HG03025 (cell line): Measurements from ENCODE around the gene ITGAL.
"Not testable (repeated sequence)": the region's sequence is repeated elsewhere in the genome, so short reads cannot be mapped to it uniquely, and the experiment has no call there.

Experiments used
- ATAC-seq: cut with Tn5 transposase; IDR thresholded peaks from one replicate; pipeline ENCODE4 v1.9.1; 2021; ENCODE audit warnings: mild to moderate bottlenecking, moderate library complexity; ENCODE audit not compliant: unreplicated experiment, low FRiP score

The ITGAL gene

GRCh38 chr16:30457256-30457655, 15.3 kb upstream of the ITGAL start:
- ATAC-seq, result no peak

- no peak for ATAC-seq
Observed at GRCh38 chr16:30457743-30458560, 14.6 kb upstream of the ITGAL start.

- ATAC-seq, result peak; percentile 55
Observed at GRCh38 chr16:30458561-30459394, 13.8 kb upstream of the ITGAL start.

DNA sequence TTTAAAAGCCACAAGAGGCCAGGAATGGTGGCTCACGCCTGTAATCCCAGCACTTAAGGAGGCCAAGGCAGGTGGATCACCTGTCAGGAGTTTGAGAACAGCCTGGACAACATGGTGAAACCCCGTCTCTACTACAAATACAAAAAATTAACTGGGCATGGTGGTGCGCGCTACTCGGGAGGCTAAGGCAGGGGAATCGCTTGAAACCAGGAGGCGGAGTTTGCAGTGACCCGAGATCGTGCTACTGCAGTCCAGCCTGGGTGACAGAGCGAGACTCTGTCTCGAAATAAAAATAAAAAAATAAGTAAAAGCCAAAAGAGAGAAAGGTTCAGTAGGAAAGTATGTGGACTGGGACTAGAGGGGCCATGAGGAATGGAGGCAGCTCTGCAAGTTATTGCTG, 13.1 kb upstream of the ITGAL start:
- ATAC-seq, result no peak

DNA sequence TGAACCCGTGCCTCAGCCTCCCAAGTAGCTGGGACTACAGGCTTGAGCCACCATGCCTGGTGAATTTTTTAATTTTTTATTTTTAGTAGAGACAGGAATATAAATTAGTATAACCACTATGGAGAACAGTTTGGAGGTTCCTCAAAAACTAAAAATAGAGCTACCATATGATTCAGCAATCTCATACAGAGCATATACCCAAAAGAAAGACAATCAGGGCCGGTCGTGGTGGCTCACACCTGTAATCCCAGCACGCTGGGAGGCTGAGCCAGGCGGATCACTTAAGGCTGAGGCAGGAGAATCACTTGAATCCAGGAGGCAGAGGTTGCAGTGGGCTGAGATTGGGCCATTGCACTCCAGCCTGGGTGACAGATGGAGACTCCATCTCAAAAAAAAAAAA, 11.1 kb upstream of the ITGAL start:
- not testable (repeated sequence) for ATAC-seq

DNA sequence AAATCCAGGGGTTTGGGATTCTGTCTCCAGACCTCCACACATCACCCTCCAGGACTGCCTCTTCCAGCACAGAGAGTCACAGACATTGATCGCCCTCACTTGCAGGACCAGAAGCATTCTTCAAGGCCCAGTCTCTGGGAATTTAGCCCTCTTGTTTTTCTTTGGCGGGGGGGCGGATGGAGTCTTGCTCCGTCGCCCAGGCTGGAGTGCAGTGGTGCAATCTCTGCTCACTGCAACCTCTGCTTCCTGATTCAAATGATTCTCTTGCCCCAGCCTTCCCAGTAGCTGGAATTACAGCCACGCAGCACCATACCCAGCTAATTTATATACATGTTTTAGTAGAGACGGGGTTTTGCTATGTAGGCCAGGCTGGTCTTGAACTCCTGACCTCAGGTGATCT, 8.5 kb upstream of the ITGAL start:
- ATAC-seq, result no peak

DNA sequence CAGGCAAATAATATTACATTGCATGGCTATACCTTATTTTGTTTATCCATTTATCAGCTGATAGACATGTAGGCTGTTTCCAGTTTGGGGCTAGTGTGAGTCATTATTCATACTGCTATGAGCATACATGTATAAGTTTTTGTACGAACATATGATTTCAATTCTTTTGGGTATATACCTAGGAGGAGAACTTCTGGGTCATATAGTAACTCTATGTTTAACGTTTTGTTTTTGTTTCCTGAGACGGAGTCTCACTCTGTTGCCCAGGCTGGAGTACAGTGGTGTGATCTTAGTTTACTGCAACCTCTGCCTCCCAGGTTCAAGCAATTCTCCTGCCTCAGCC, 2.4 kb upstream of the ITGAL start:
- ATAC-seq, result no peak

DNA sequence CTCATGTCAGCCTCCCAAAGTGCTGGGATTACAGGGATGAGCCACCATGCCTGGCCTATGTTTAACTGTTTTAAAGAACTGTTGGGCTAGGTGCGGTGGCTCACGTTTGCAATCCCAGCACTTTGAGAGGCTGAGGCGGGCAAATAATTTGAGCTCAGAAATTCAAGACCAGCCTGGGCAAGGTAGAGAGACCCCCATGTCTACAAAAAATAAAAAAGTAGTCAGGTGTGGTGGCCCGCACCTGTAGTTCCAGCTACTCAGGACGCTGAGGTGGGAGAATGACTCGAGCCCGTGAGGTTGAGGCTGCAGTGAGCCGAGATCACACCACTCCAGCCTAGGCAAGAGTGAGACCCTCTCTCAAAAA, 1.9 kb upstream of the ITGAL start:
- ATAC-seq, result no peak

GRCh38 chr16:30473231-30474073, 910 bp downstream of the ITGAL start:
- no peak for ATAC-seq

DNA sequence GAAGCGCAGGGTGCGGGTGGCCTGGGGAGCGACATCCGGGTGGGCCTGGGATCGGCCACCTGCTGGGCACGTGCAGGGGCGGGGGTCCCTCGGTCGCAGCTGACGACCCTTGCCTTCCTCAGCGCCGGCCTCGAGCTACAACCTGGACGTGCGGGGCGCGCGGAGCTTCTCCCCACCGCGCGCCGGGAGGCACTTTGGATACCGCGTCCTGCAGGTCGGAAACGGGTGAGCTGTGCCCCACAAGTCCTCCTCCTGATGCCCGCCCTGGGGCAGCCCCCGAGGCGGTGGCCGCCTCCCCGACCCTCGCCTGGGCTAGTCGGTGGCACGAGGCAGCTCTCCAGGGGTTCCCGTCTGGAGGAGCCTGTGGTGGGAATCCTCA, 1.5 kb downstream of the ITGAL start:
- no peak for ATAC-seq

GRCh38 chr16:30474684-30475083, 2.1 kb downstream of the ITGAL start:
- ATAC-seq, result no peak

DNA sequence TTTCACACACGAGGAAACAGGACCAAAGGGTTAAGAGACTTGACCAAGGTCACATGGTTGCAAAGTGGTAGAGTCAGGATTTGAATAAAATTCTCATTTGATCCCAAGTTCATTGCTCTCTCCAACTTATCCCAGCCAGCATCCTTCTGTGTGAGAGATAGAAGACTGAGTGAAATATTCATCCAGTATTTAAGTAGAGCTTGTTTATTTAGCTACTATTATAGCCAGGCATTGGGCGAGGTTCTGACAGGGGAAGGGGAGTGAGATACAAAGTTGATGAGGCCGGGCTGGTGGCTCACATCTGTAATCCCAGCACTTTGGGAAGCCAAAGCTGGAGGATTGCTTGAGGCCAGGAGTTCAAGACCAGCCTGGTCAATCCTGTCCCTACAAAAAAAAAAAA, 4.4 kb downstream of the ITGAL start:
- ATAC-seq, result no peak

DNA sequence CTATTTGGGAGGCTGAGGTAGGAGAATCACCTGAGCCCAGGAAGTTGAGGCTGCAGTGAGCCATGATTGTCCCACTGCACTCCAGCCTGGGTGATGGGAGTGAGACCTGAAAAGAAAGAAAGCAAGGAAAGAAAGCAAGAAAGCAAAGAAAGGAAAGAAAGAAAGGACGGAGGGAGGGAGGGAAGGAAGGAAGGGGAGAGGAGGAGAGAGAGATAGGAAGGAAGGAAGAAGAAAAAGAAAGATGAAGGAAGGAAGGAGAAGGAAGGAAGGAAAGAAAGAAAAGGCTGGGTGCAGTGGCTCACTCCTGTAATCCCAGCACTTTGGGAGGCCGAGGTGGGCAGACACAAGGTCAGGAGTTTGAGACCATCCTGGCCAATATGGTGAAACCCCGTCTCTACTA, 5.2 kb downstream of the ITGAL start:
- ATAC-seq, result not testable (repeated sequence)

GRCh38 chr16:30478766-30479478, 6.4 kb downstream of the ITGAL start:
- ATAC-seq, result no peak

- ATAC-seq, result no peak
Observed at GRCh38 chr16:30481381-30481780, 8.8 kb downstream of the ITGAL start.

GRCh38 chr16:30482366-30482765, 9.8 kb downstream of the ITGAL start:
- no peak for ATAC-seq

DNA sequence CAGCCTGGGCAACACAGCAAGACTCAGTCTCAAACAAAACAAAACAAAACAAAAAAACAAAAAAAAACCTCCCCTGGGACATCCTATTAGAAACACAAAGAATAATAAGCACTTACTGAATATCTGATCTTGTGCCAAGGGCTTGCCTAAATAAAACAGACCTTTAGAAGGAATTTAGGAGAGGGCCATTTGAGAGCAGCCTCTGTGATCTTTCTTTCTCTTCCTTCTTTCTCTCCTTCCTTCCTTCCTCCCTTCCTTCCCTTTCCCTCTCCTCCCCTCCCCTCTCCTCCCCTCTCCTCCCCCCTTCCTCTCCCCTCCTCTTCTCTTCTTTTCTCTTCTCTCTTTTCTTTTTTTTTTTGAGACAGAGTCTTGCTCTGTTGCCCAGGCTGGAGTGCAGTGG, 12.3 kb downstream of the ITGAL start:
- ATAC-seq, result no peak

- ATAC-seq, result no peak
Observed at GRCh38 chr16:30485818-30486436, 13.4 kb downstream of the ITGAL start.

DNA sequence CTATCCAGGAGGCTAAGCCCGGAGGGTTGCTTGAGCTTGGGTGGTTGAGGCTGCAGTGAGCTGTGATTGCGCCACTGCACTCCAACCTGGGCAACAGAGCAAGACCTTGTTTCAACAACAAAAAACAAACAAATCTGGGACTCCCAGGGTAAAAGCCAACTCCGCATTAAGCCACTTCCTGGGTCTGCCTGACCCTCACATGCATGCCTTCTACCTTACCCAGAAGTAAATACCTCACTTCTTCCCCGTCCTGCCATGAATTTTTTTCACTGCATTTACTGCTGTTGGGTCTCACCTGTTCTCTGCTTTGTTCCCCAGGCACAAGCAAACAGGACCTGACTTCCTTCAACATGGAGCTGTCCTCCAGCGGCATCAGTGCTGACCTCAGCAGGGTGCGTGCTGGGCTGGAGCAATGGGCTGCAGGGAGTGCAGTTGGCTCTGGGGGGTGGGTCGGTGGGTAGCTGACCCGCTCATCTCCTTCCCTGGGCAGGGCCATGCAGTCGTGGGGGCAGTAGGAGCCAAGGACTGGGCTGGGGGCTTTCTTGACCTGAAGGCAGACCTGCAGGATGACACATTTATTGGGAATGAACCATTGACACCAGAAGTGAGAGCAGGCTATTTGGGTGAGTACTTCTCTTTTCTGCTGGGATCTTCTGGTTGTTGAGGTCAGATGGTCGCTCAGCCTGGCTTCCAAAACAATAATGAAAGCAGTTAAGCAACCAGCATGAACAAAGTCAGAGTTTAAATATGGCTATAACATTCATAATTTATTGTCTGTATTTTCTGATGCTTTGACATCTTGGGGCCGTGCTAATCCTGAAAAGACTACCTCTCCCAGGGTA, 16.4 kb downstream of the ITGAL start:
- ATAC-seq, result no peak
